OCI-LY1 (cell line): ENCODE results near the gene B4GALT7.

Source experiments
- EZH2 ChIP-seq: fragments of 200-600 bp; sonication (generic), shearing (Covaris generic); IDR thresholded peaks from 2 replicates; pipeline ENCODE4 v1.8.0; 2017; ENCODE audit warnings: borderline replicate concordance, mixed run types, mild to moderate bottlenecking, antibody characterized with exemption, low read length, moderate library complexity, mixed read lengths
- TF ChIP-seq, protein P1 (sequence below): fragments of 200-600 bp; sonication (generic), shearing (Covaris generic); IDR thresholded peaks from 2 replicates; pipeline ENCODE4 v1.5.1; 2017; ENCODE audit warnings: mild to moderate bottlenecking, antibody characterized with exemption, low read length, moderate library complexity, mixed read lengths

DNA sequence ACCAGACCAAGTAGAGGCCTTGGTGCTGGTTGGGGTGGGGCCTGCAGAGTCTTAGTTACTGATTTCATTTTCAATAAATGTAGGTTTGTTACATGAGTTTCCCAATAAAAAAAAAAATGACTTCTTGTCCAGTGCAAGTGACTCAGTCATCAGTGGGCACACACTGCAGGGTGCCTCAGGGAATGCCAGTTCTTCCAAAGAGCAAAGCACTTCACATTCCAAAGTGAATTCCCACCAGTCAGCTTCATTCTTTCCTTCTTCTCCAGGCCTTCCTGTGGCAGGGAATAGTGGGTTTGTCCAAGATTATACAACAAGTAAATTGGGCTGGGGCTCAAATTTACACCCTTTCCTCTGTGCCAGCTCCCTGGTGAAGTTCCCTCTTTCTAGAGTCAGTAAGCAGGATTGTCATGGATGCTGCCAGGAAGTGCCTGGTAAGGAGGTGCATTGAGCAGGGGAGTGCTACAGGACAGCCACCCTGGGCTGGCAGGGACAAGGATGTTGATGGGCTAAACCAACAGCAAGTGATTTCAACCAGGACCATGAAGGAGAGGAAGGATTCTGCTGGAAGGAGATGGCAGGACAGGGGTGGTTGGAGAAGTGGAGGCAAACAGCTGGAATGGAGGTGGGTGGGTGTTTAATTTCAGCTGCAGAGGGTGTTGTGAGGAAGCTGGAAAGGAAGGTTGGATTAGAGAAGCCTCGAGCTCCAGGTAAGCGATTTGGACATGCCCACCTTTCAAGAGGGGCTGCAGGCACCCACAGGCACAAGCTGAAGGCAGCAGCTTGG, 3.7 kb upstream of the B4GALT7 start:
- TF ChIP-seq, protein P1, sequence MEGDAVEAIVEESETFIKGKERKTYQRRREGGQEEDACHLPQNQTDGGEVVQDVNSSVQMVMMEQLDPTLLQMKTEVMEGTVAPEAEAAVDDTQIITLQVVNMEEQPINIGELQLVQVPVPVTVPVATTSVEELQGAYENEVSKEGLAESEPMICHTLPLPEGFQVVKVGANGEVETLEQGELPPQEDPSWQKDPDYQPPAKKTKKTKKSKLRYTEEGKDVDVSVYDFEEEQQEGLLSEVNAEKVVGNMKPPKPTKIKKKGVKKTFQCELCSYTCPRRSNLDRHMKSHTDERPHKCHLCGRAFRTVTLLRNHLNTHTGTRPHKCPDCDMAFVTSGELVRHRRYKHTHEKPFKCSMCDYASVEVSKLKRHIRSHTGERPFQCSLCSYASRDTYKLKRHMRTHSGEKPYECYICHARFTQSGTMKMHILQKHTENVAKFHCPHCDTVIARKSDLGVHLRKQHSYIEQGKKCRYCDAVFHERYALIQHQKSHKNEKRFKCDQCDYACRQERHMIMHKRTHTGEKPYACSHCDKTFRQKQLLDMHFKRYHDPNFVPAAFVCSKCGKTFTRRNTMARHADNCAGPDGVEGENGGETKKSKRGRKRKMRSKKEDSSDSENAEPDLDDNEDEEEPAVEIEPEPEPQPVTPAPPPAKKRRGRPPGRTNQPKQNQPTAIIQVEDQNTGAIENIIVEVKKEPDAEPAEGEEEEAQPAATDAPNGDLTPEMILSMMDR: no peak
- no peak for TF ChIP-seq EZH2
